ENCODE results near the gene TUBA4A. TPM values are rescaled to one million over a fixed set of nuclear protein-coding genes. Genes with fewer than 3 reads are reported as not detected.
A peak's percentile ranks its signal among the peaks of the same experiment; 100 is the strongest.

TUBA4A gene
- 29.0 TPM for total RNA-seq

GRCh38 chr2:219253753-219254589 is at the start of gene TUBA4A:
TUBA4A (minus strand) TSS chr2:219253918; CDS start chr2:219253858, 60 bp downstream.
- DNase-seq (ENCODE audit: low spot score) (peak; percentile 91), ATAC-seq (peak; percentile 86)

GRCh38 chr2:219302412-219302968 is 48.8 kb upstream of the TUBA4A start:
- ATAC-seq (no peak), DNase-seq (ENCODE audit: low spot score) (no peak)

- ATAC-seq (no peak), DNase-seq (ENCODE audit: low spot score) (no peak)
These were observed 46.3 kb upstream of the TUBA4A start for GRCh38 chr2:219300022-219300421.

- no peak for DNase-seq (ENCODE audit: low spot score)
These were observed 45.6 kb upstream of the TUBA4A start for GRCh38 chr2:219299372-219299760.

GRCh38 chr2:219298759-219299371 is 45.1 kb upstream of the TUBA4A start:
- DNase-seq (ENCODE audit: low spot score) (peak; percentile 84), ATAC-seq (peak; percentile 82)

More at GRCh38 chr2:219299372-219299760, 45.6 kb upstream of the TUBA4A start:
- no peak for ATAC-seq

- no peak for DNase-seq (ENCODE audit: low spot score)
These were observed 44.2 kb upstream of the TUBA4A start for GRCh38 chr2:219297766-219298456.

GRCh38 chr2:219296631-219297391 is 43.1 kb upstream of the TUBA4A start:
- no peak for ATAC-seq
- peak; percentile 42 for DNase-seq (ENCODE audit: low spot score)

More at GRCh38 chr2:219297766-219298456, 44.2 kb upstream of the TUBA4A start:
- ATAC-seq, result no peak

GRCh38 chr2:219296142-219296541 is 42.4 kb upstream of the TUBA4A start:
- ATAC-seq (no peak), DNase-seq (ENCODE audit: low spot score) (peak; percentile 43)

GRCh38 chr2:219294356-219295351 is 40.9 kb upstream of the TUBA4A start:
- ATAC-seq, result peak; percentile 96
- peak; percentile 91 for DNase-seq (ENCODE audit: low spot score)

- DNase-seq (ENCODE audit: low spot score) (peak; percentile 41), ATAC-seq (no peak)
These were observed 40.1 kb upstream of the TUBA4A start for GRCh38 chr2:219293736-219294231.

GRCh38 chr2:219292616-219293015 is 38.9 kb upstream of the TUBA4A start:
- peak; percentile 21 for DNase-seq (ENCODE audit: low spot score)

GRCh38 chr2:219291910-219292490 is 38.3 kb upstream of the TUBA4A start:
- ATAC-seq, result no peak
- peak; percentile 34 for DNase-seq (ENCODE audit: low spot score)

More at GRCh38 chr2:219292616-219293015, 38.9 kb upstream of the TUBA4A start:
- no peak for ATAC-seq

GRCh38 chr2:219291394-219291793 is 37.7 kb upstream of the TUBA4A start:
- ATAC-seq, result no peak
- peak; percentile 10 for DNase-seq (ENCODE audit: low spot score)

- ATAC-seq (no peak), DNase-seq (ENCODE audit: low spot score) (no peak)
These were observed 36.9 kb upstream of the TUBA4A start for GRCh38 chr2:219290381-219291171.

GRCh38 chr2:219289537-219290361 is 36.0 kb upstream of the TUBA4A start:
- ATAC-seq (no peak), DNase-seq (ENCODE audit: low spot score) (no peak)

- no peak for ATAC-seq
- DNase-seq (ENCODE audit: low spot score), result no peak
These were observed 35.4 kb upstream of the TUBA4A start for GRCh38 chr2:219289195-219289536.

Measured in left lobe of liver (tissue), 2 donors.